HG02870 (cell line): ENCODE data around the gene BAX.

Experiments used
- ATAC-seq: cut with Tn5 transposase; IDR thresholded peaks from one replicate; pipeline ENCODE4 v1.9.1; 2021; ENCODE audit warnings: mild to moderate bottlenecking, moderate library complexity; ENCODE audit not compliant: unreplicated experiment

BAX gene

GRCh38 chr19:48982280-48982679 is 27.6 kb downstream of the BAX start:
- ATAC-seq: no peak

GRCh38 chr19:48985711-48986110 is 31.0 kb downstream of the BAX start:
- ATAC-seq: no peak

- ATAC-seq: no peak
These were observed 31.5 kb downstream of the BAX start for GRCh38 chr19:48986211-48986610.

- ATAC-seq: no peak
These were observed 32.6 kb downstream of the BAX start for GRCh38 chr19:48987323-48987722.

GRCh38 chr19:48988286-48988685 is 33.6 kb downstream of the BAX start:
- ATAC-seq: no peak

- ATAC-seq: no peak
These were observed 34.2 kb downstream of the BAX start for GRCh38 chr19:48988860-48989259.

GRCh38 chr19:48989701-48990291 is 35.1 kb downstream of the BAX start:
- no peak for ATAC-seq

- no peak for ATAC-seq
These were observed 35.7 kb downstream of the BAX start for GRCh38 chr19:48990400-48990799.

- ATAC-seq: no peak
These were observed 36.4 kb downstream of the BAX start for GRCh38 chr19:48991011-48991609.

GRCh38 chr19:48991873-48992580 is 37.4 kb downstream of the BAX start:
- ATAC-seq: no peak

GRCh38 chr19:48992581-48993174 is 38.0 kb downstream of the BAX start:
- no peak for ATAC-seq

- peak; percentile 80 for ATAC-seq
These were observed 38.7 kb downstream of the BAX start, which contains the start of the genes GYS1 and RUVBL2 for GRCh38 chr19:48993175-48994034. GYS1 (minus strand) TSS chr19:48993309; CDS start chr19:48993112, 197 bp downstream. RUVBL2 (plus strand) TSS chr19:48993887; CDS start chr19:48993912, 25 bp downstream.

GRCh38 chr19:48994035-48994386 is 39.3 kb downstream of the BAX start:
- ATAC-seq: no peak

- no peak for ATAC-seq
These were observed 43.3 kb downstream of the BAX start for GRCh38 chr19:48997972-48998371.

- ATAC-seq: no peak
These were observed 45.0 kb downstream of the BAX start for GRCh38 chr19:48999481-49000325.

- no peak for ATAC-seq
These were observed 49.5 kb downstream of the BAX start for GRCh38 chr19:49004133-49004532.

GRCh38 chr19:49004964-49005614 is 50.4 kb downstream of the BAX start:
- ATAC-seq: no peak

- ATAC-seq: no peak
These were observed 52.2 kb downstream of the BAX start for GRCh38 chr19:49006905-49007304.

GRCh38 chr19:49009828-49010227 is 55.2 kb downstream of the BAX start:
- ATAC-seq: no peak
